Measurements from ENCODE around the gene CCDC73. TPM values are rescaled to one million over a fixed set of nuclear protein-coding genes. Genes with fewer than 3 reads are reported as not detected.

The CCDC73 gene
- total RNA-seq, 4 donors from 2014 or later = 0.15 to 0.27 TPM; not detected in 2

DNA sequence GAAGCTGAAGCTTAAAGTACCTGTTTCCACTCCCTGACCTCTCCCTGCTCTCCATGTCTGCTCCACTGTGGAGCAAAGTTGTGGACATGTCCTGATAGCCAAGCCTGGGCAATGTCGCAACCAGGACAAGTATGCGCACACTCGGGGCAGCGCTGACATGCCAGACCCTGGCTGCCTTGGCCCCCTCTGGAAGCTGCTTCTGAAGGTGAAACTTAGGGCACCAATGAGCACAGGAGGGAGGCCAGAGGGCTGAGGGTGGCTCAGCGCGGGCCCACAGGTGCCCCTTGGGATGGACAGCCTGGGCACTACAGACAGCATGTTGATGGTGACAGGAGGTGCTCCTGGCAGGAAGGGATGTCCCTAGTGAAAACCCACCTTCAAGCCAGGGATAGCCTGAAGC is 90.2 kb downstream of the CCDC73 start:
- 93% methylated on average over 5 of the region's 6 CpGs; no CpG with 5 or more reads in 1 of the 2 donors for WGBS, 2 donors
- Histone ChIP-seq H3K27me3 (no peaks in the 10 kb centered on the region), H3K4me3 (replicated peaks in 1 of 3) (no peak overlapping the region), H3K36me3 (no peaks in the 10 kb centered on the region), H3K9me3 (no peaks in the 10 kb centered on the region), H3K27ac (no peak overlapping the region), H3K4me1 (no peaks in the 10 kb centered on the region)
- TF ChIP-seq POLR2A (IDR thresholded peaks at IDR 0.05) = no peak
- TF ChIP-seq, protein P1, sequence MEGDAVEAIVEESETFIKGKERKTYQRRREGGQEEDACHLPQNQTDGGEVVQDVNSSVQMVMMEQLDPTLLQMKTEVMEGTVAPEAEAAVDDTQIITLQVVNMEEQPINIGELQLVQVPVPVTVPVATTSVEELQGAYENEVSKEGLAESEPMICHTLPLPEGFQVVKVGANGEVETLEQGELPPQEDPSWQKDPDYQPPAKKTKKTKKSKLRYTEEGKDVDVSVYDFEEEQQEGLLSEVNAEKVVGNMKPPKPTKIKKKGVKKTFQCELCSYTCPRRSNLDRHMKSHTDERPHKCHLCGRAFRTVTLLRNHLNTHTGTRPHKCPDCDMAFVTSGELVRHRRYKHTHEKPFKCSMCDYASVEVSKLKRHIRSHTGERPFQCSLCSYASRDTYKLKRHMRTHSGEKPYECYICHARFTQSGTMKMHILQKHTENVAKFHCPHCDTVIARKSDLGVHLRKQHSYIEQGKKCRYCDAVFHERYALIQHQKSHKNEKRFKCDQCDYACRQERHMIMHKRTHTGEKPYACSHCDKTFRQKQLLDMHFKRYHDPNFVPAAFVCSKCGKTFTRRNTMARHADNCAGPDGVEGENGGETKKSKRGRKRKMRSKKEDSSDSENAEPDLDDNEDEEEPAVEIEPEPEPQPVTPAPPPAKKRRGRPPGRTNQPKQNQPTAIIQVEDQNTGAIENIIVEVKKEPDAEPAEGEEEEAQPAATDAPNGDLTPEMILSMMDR (IDR thresholded peaks at IDR 0.05) = no peak
- intact Hi-C loops (cut with DNase I) = no loop called here
- DNase-seq = no peak

DNA sequence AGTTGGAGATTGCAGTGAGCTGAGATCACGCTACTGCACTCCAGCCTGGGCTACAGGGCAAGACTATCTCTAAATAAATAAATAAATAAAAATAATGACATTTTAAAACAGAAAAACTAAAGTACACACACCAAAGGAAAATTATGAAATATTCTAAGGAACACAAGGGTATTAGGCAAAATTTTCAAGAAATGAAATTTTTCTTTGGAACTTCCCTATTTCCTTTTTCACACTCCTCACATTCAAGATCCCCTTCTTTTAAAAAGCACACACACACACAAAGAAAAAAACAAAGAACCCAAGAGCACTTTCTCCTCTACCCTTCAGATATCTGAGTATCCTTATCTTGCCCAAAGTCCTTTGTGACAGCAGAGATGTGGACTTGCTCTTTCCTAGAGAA is 92.8 kb downstream of the CCDC73 start:
- no peaks in the 10 kb centered on the region for H3K4me1 ChIP-seq
- TF ChIP-seq, protein P1 (IDR thresholded peaks at IDR 0.05) = no peak
- no peak for TF ChIP-seq POLR2A (IDR thresholded peaks at IDR 0.05)
- no peak overlapping the region for H3K27ac ChIP-seq
- H3K9me3 ChIP-seq = no peaks in the 10 kb centered on the region
- 93 to 97% methylated on average over 1 of the region's 1 CpG for WGBS, 2 donors
- H3K4me3 ChIP-seq (replicated peaks in 1 of 3) = no peak overlapping the region
- no peaks in the 10 kb centered on the region for H3K36me3 ChIP-seq
- no peak for DNase-seq
- intact Hi-C loops (cut with DNase I) = no loop called here
- H3K27me3 ChIP-seq = no peaks in the 10 kb centered on the region

DNA sequence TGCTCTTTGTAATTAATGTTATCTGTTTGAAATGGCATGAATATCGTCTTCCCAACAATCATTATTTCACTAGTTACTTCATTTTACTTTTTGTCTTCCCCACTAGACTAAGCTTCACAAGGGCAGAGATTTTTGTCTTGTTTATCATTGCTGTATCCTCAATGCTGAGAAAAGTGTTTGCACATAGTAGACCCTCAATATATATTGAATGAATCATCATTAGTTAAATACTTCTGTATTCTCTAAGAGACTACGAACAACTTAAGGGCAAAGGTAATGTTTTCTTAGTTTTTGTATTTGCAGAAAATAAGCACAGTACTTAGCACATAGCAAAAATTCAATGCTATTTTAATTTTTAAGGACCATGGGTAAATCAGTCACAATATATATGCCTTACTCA is 95.9 kb downstream of the CCDC73 start:
- Histone ChIP-seq H3K27ac (no peak overlapping the region), H3K9me3 (no peaks in the 10 kb centered on the region), H3K4me3 (replicated peaks in 1 of 3) (no peak overlapping the region), H3K36me3 (no peaks in the 10 kb centered on the region), H3K27me3 (no peaks in the 10 kb centered on the region), H3K4me1 (no peaks in the 10 kb centered on the region)
- no peak for TF ChIP-seq POLR2A (IDR thresholded peaks at IDR 0.05)
- TF ChIP-seq, protein P1 (IDR thresholded peaks at IDR 0.05) = no peak
- DNase-seq = no peak
- intact Hi-C loops (cut with DNase I) = no loop called here
- WGBS, 2 donors = 88 to 89% methylated on average over 2 of the region's 2 CpGs

DNA sequence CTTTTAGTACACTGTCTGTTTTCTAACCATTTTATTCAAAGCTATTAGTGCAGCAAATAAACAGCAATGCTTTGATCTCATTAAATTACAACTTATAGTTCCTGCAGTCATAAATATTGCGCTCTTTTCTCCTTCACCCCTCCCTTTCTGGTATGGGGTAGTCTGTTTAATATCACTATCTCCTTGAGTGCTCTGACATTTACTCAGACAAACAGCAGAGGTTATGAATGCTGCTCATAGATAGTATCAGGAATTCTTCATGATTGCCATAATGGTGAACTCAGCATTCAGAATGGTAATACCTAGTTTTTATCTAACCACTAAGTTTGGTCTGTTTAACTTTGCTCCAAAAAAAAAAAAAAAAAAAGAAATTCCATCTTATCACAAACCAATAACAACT is 123.4 kb downstream of the CCDC73 start:
- H3K36me3 ChIP-seq = no peaks in the 10 kb centered on the region
- TF ChIP-seq, protein P1 (IDR thresholded peaks at IDR 0.05) = no peak
- no peak for TF ChIP-seq POLR2A (IDR thresholded peaks at IDR 0.05)
- H3K4me3 ChIP-seq (replicated peaks in 1 of 3) = no peak overlapping the region
- no peaks in the 10 kb centered on the region for H3K4me1 ChIP-seq
- H3K27ac ChIP-seq = no peak overlapping the region
- intact Hi-C loops (cut with DNase I) = no loop called here
- H3K9me3 ChIP-seq = no peaks in the 10 kb centered on the region
- 80 to 83% methylated on average over 1 of the region's 1 CpG for WGBS, 2 donors
- no peak for DNase-seq
- no peaks in the 10 kb centered on the region for H3K27me3 ChIP-seq

DNA sequence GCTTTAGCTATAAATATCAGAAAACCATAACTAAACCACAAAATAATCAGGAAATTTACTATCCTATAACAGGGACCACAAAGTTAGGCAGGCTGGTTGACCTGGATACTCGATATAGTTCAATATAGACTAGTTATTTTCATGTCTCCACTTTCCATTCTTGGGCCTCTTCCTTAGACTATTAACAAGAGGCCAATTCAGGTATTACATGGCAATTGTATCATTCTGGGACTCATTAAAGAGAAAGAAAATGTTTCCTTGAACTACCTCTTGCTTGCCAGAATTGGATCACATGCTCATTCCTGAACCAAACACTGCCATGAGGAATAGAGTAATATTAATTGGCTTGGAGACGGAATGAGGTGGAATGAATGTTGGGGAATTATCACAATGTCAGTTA is 134.8 kb downstream of the CCDC73 start:
- intact Hi-C loops (cut with DNase I) = no loop called here
- no peak overlapping the region for H3K4me3 ChIP-seq (replicated peaks in 1 of 3)
- 84 to 90% methylated on average over 2 of the region's 2 CpGs for WGBS, 2 donors
- no peak overlapping the region for H3K27ac ChIP-seq
- H3K4me1 ChIP-seq = no peaks in the 10 kb centered on the region
- H3K9me3 ChIP-seq = no peaks in the 10 kb centered on the region
- H3K27me3 ChIP-seq = no peaks in the 10 kb centered on the region
- DNase-seq = no peak
- no peak for TF ChIP-seq POLR2A (IDR thresholded peaks at IDR 0.05)
- TF ChIP-seq, protein P1 (IDR thresholded peaks at IDR 0.05) = no peak
- no peaks in the 10 kb centered on the region for H3K36me3 ChIP-seq

All from thyroid gland (tissue), 4 donors.